Gastroesophageal sphincter (tissue), 4 donors: Measurements from ENCODE around the gene DNAJB7. TPM values are rescaled to one million over a fixed set of nuclear protein-coding genes. Genes with fewer than 3 reads are reported as not detected.
"Not testable (repeated sequence)": the region's sequence is repeated elsewhere in the genome, so short reads cannot be mapped to it uniquely, and the experiment has no call there.

Source experiments
- ATAC-seq: fragments of 150-250 bp; one replicate; pipeline ENCODE4 v1.9.1; 2016; ENCODE audit warnings: mild to moderate bottlenecking, moderate library complexity
- H3K27ac ChIP-seq, 4 donors: fragments of 200-600 bp; sonication (generic) in 3 of 4; 1 replicate in 3 of 4; 2 replicates in 1 of 4; pipeline ENCODE4 v1.5.1; 2016 to 2019
- H3K27me3 ChIP-seq: fragments of 200-600 bp; sonication (generic); one replicate; pipeline ENCODE4 v1.5.1; 2019
- H3K36me3 ChIP-seq, 2 donors: fragments of 200-600 bp; sonication (generic); one replicate each; pipeline ENCODE4 v1.5.1; 2019; ENCODE audit warnings: control low read depth in 1 of 2
- H3K4me1 ChIP-seq, 3 donors: fragments of 200-600 bp; sonication (generic); 1 replicate in 2 of 3; 2 replicates in 1 of 3; pipeline ENCODE4 v1.5.1; 2016 to 2019; ENCODE audit warnings: control low read depth in 2 of 3
- H3K4me3 ChIP-seq, 2 donors: fragments of 200-600 bp; sonication (generic); one replicate each; pipeline ENCODE4 v1.5.1; 2019; ENCODE audit warnings: mild to moderate bottlenecking in 1 of 2, moderate library complexity in 1 of 2
- H3K9me3 ChIP-seq, 3 donors: fragments of 200-600 bp; sonication (generic); one replicate each; pipeline ENCODE4 v1.5.1; 2017 to 2019; ENCODE audit warnings: control low read depth in 2 of 3
- CTCF ChIP-seq, 4 experiments: fragments of 200-600 bp in 2 of 4; fragments of 450-650 bp in 2 of 4; sonication (generic) in 1 of 4; IDR thresholded peaks; one replicate each; pipeline ENCODE4 v1.5.1; 2017 to 2019; ENCODE audit warnings: antibody characterized with exemption in 4 of 4, mild to moderate bottlenecking in 2 of 4, moderate library complexity in 2 of 4
- EP300 ChIP-seq: sonication (generic); formaldehyde crosslinking; IDR thresholded peaks from one replicate; pipeline ENCODE4 v1.6.1; 2017; ENCODE audit warnings: antibody characterized with exemption, mild to moderate bottlenecking
- POLR2A ChIP-seq, 2 donors: fragments of 450-650 bp; IDR thresholded peaks; one replicate each; pipeline ENCODE4 v1.6.1; 2017; ENCODE audit warnings: antibody characterized with exemption in 2 of 2, mild to moderate bottlenecking in 2 of 2, moderate library complexity in 1 of 2
- POLR2AphosphoS5 ChIP-seq: sonication (generic); formaldehyde crosslinking; IDR thresholded peaks from one replicate; pipeline ENCODE4 v1.6.1; 2017; ENCODE audit warnings: antibody characterized with exemption
- WGBS, 2 donors: methylation state at CpG; one replicate each; pipeline ENCODE4 v1.1.5; 2018; ENCODE audit warnings: low coverage in 1 of 2; 5-methylcytosine and 5-hydroxymethylcytosine counted together
- total RNA-seq, 4 donors: library from RNA; depleted of rRNA; stranded (reverse); fragments of >200 nt; gene quantifications; one replicate each; pipeline ENCODE4 v1.1.0, GENCODE V29; 2016

DNAJB7 gene
- total RNA-seq, 4 donors from 2014 or later = not detected

- Histone ChIP-seq H3K4me3 (no peak overlapping the region), H3K27me3 (no peaks in the 10 kb centered on the region), H3K27ac (no peak overlapping the region), H3K36me3 (peaks cover 0 to 49% of the 10 kb centered on the region in 2 donors), H3K4me1 (no peaks in the 10 kb centered on the region), H3K9me3 (no peaks in the 10 kb centered on the region)
- TF ChIP-seq POLR2A (IDR thresholded peaks at IDR 0.05) = no peak
- no peak for TF ChIP-seq CTCF (IDR thresholded peaks at IDR 0.05)
- no peak for TF ChIP-seq POLR2AphosphoS5
- WGBS, 2 donors = 94 to 100% methylated on average over 3 of the region's 3 CpGs
- no peak for ATAC-seq
Observed at GRCh38 chr22:40875111-40875510, 13.2 kb upstream of the DNAJB7 start.

- 92 to 97% methylated on average over 3 of the region's 3 CpGs for WGBS, 2 donors
- no peak for ATAC-seq
- H3K27me3 ChIP-seq = no peaks in the 10 kb centered on the region
- H3K27ac ChIP-seq = no peak overlapping the region
- H3K4me3 ChIP-seq = no peak overlapping the region
- TF ChIP-seq EP300 = no peak
- TF ChIP-seq POLR2AphosphoS5 = no peak
- no peak for TF ChIP-seq CTCF (IDR thresholded peaks at IDR 0.05)
- TF ChIP-seq POLR2A (IDR thresholded peaks at IDR 0.05) = no peak
- peaks cover 0 to 53% of the 10 kb centered on the region in 2 donors for H3K36me3 ChIP-seq
- H3K9me3 ChIP-seq = no peaks in the 10 kb centered on the region
- H3K4me1 ChIP-seq = no peaks in the 10 kb centered on the region
Observed at GRCh38 chr22:40874016-40874415, 12.1 kb upstream of the DNAJB7 start.

- not testable (repeated sequence) for H3K4me1 ChIP-seq, H3K27ac ChIP-seq, H3K4me3 ChIP-seq, H3K27me3 ChIP-seq, H3K9me3 ChIP-seq, ATAC-seq
- H3K36me3 ChIP-seq = peaks cover 0 to 35% of the 10 kb centered on the region in 2 donors
- WGBS, 2 donors = 70 to 75% methylated on average over 1 to 5 of the region's 6 CpGs
Observed at GRCh38 chr22:40868379-40868778, 6.5 kb upstream of the DNAJB7 start.

- Histone ChIP-seq H3K27me3 (no peaks in the 10 kb centered on the region), H3K4me3 (no peak overlapping the region), H3K9me3 (no peaks in the 10 kb centered on the region), H3K4me1 (no peaks in the 10 kb centered on the region), H3K27ac (no peak overlapping the region), H3K36me3 (peaks cover 0 to 29% of the 10 kb centered on the region in 2 donors)
- ATAC-seq = no peak
- 72 to 86% methylated on average over 2 of the region's 2 CpGs for WGBS, 2 donors
- no peak for TF ChIP-seq CTCF (IDR thresholded peaks at IDR 0.05)
- no peak for TF ChIP-seq POLR2A (IDR thresholded peaks at IDR 0.05)
- TF ChIP-seq EP300 = no peak
- no peak for TF ChIP-seq POLR2AphosphoS5
Observed at GRCh38 chr22:40867109-40867508, 5.2 kb upstream of the DNAJB7 start.

- no peak for ATAC-seq
- H3K27ac ChIP-seq = no peak overlapping the region
- WGBS, 2 donors = 94 to 100% methylated on average over 2 of the region's 2 CpGs
- TF ChIP-seq CTCF (IDR thresholded peaks at IDR 0.05) = no peak
- TF ChIP-seq POLR2A (IDR thresholded peaks at IDR 0.05) = no peak
- TF ChIP-seq EP300 = no peak
- no peak for TF ChIP-seq POLR2AphosphoS5
- no peak overlapping the region for H3K4me3 ChIP-seq
- no peaks in the 10 kb centered on the region for H3K27me3 ChIP-seq
- H3K4me1 ChIP-seq = peaks cover 2 to 17% (median 8%) of the 10 kb centered on the region in 3 donors
- peaks cover 0 to 19% of the 10 kb centered on the region in 2 donors for H3K36me3 ChIP-seq
- H3K9me3 ChIP-seq = no peaks in the 10 kb centered on the region
Observed at GRCh38 chr22:40862537-40862936, 624 bp upstream of the DNAJB7 start.
